Measurements from ENCODE around the gene LRRC25.

Gene LRRC25

GRCh38 chr19:18433015-18433691 lies 35.7 kb upstream of the LRRC25 start:
- Histone ChIP-seq H3K23ac (ENCODE audit: low read length) (peak overlapping the region; percentile 67), H3K27ac (ENCODE audit: low read depth, low read length) (peak overlapping the region; percentile 45), H4K5ac (ENCODE audit: low read length) (no peak overlapping the region), H3K4me1 (ENCODE audit: control insufficient read depth, low read depth, low read length) (peaks cover 3% of the 10 kb centered on the region), H3K4me3 (ENCODE audit: low read length) (peak overlapping the region; percentile 13), H2AK5ac (ENCODE audit: low read length) (no peak overlapping the region), H3K9ac (ENCODE audit: low read length) (peak overlapping the region; percentile 72), H3K36me3 (ENCODE audit: control insufficient read depth, insufficient read depth, low read length) (peaks cover 4% of the 10 kb centered on the region), H2BK120ac (ENCODE audit: low read depth, low read length) (no peak overlapping the region), H3K4ac (ENCODE audit: low read depth, low read length) (peak overlapping the region; percentile 92), H4K8ac (ENCODE audit: low read depth, low read length) (no peak overlapping the region), H3K4me2 (ENCODE audit: low read length) (peak overlapping the region; percentile 42), H3K27me3 (ENCODE audit: insufficient read depth, low read length, poor library complexity) (no peaks in the 10 kb centered on the region), H2BK5ac (ENCODE audit: low read length) (peak overlapping the region; percentile 17), H3K79me2 (ENCODE audit: control insufficient read depth, insufficient read depth, low read length) (no peaks in the 10 kb centered on the region), H3K56ac (ENCODE audit: low read length) (peak overlapping the region; percentile 89), H3K18ac (ENCODE audit: low read length) (peak overlapping the region; percentile 91), H3K79me1 (ENCODE audit: low read length) (no peaks in the 10 kb centered on the region), H2BK15ac (replicated peaks; ENCODE audit: low read depth) (no peak overlapping the region)
- DNase-seq, result peak; percentile 56
- WGBS (ENCODE audit: extremely low coverage, insufficient coverage, low lambda C conversion rate), result no CpG with 5 or more reads among the region's 59 CpGs

- no peak overlapping the region for H4K5ac ChIP-seq (ENCODE audit: low read length)
- H3K79me2 ChIP-seq (ENCODE audit: control insufficient read depth, insufficient read depth, low read length), result no peaks in the 10 kb centered on the region
- no peak overlapping the region for H2BK5ac ChIP-seq (ENCODE audit: low read length)
- no peak overlapping the region for H2BK15ac ChIP-seq (replicated peaks; ENCODE audit: low read depth)
- no peak overlapping the region for H3K27ac ChIP-seq (ENCODE audit: low read depth, low read length)
- H3K4me1 ChIP-seq (ENCODE audit: control insufficient read depth, low read depth, low read length), result peaks cover 2% of the 10 kb centered on the region
- H3K4me2 ChIP-seq (ENCODE audit: low read length), result peak overlapping the region; percentile 42
- peak overlapping the region; percentile 91 for H3K18ac ChIP-seq (ENCODE audit: low read length)
- peak overlapping the region; percentile 72 for H3K9ac ChIP-seq (ENCODE audit: low read length)
- peak overlapping the region; percentile 89 for H3K56ac ChIP-seq (ENCODE audit: low read length)
- no peak overlapping the region for H4K8ac ChIP-seq (ENCODE audit: low read depth, low read length)
- peaks cover 4% of the 10 kb centered on the region for H3K36me3 ChIP-seq (ENCODE audit: control insufficient read depth, insufficient read depth, low read length)
- H3K23ac ChIP-seq (ENCODE audit: low read length), result peak overlapping the region; percentile 67
- H3K4ac ChIP-seq (ENCODE audit: low read depth, low read length), result peak overlapping the region; percentile 4
- DNase-seq, result no peak
- H3K4me3 ChIP-seq (ENCODE audit: low read length), result no peak overlapping the region
- H3K79me1 ChIP-seq (ENCODE audit: low read length), result no peaks in the 10 kb centered on the region
- H2BK120ac ChIP-seq (ENCODE audit: low read depth, low read length), result no peak overlapping the region
- H2AK5ac ChIP-seq (ENCODE audit: low read length), result no peak overlapping the region
- WGBS (ENCODE audit: extremely low coverage, insufficient coverage, low lambda C conversion rate), result no CpG with 5 or more reads among the region's 13 CpGs
- no peaks in the 10 kb centered on the region for H3K27me3 ChIP-seq (ENCODE audit: insufficient read depth, low read length, poor library complexity)
Measured at GRCh38 chr19:18432275-18433014, 35.0 kb upstream of the LRRC25 start.

GRCh38 chr19:18431351-18432197 lies 34.2 kb upstream of the LRRC25 start:
- H3K23ac ChIP-seq (ENCODE audit: low read length), result no peak overlapping the region
- no peaks in the 10 kb centered on the region for H3K27me3 ChIP-seq (ENCODE audit: insufficient read depth, low read length, poor library complexity)
- H4K5ac ChIP-seq (ENCODE audit: low read length), result no peak overlapping the region
- DNase-seq, result no peak
- no peak overlapping the region for H3K4me3 ChIP-seq (ENCODE audit: low read length)
- peaks cover 2% of the 10 kb centered on the region for H3K4me1 ChIP-seq (ENCODE audit: control insufficient read depth, low read depth, low read length)
- no CpG with 5 or more reads among the region's 34 CpGs for WGBS (ENCODE audit: extremely low coverage, insufficient coverage, low lambda C conversion rate)
- H3K18ac ChIP-seq (ENCODE audit: low read length), result no peak overlapping the region
- no peak overlapping the region for H3K27ac ChIP-seq (ENCODE audit: low read depth, low read length)
- no peak overlapping the region for H2BK15ac ChIP-seq (replicated peaks; ENCODE audit: low read depth)
- H3K79me2 ChIP-seq (ENCODE audit: control insufficient read depth, insufficient read depth, low read length), result no peaks in the 10 kb centered on the region
- H2AK5ac ChIP-seq (ENCODE audit: low read length), result no peak overlapping the region
- no peak overlapping the region for H2BK120ac ChIP-seq (ENCODE audit: low read depth, low read length)
- H3K36me3 ChIP-seq (ENCODE audit: control insufficient read depth, insufficient read depth, low read length), result peaks cover 4% of the 10 kb centered on the region
- no peaks in the 10 kb centered on the region for H3K79me1 ChIP-seq (ENCODE audit: low read length)
- no peak overlapping the region for H2BK5ac ChIP-seq (ENCODE audit: low read length)
- no peak overlapping the region for H3K4me2 ChIP-seq (ENCODE audit: low read length)
- peak overlapping the region; percentile 49 for H3K56ac ChIP-seq (ENCODE audit: low read length)
- H4K8ac ChIP-seq (ENCODE audit: low read depth, low read length), result no peak overlapping the region
- H3K4ac ChIP-seq (ENCODE audit: low read depth, low read length), result no peak overlapping the region
- no peak overlapping the region for H3K9ac ChIP-seq (ENCODE audit: low read length)

GRCh38 chr19:18430417-18431144 lies 33.2 kb upstream of the LRRC25 start:
- peaks cover 2% of the 10 kb centered on the region for H3K4me1 ChIP-seq (ENCODE audit: control insufficient read depth, low read depth, low read length)
- no peak overlapping the region for H2BK120ac ChIP-seq (ENCODE audit: low read depth, low read length)
- no peak overlapping the region for H2BK15ac ChIP-seq (replicated peaks; ENCODE audit: low read depth)
- H3K79me1 ChIP-seq (ENCODE audit: low read length), result no peaks in the 10 kb centered on the region
- no peak overlapping the region for H3K23ac ChIP-seq (ENCODE audit: low read length)
- DNase-seq, result no peak
- H3K27me3 ChIP-seq (ENCODE audit: insufficient read depth, low read length, poor library complexity), result no peaks in the 10 kb centered on the region
- no peak overlapping the region for H3K4me2 ChIP-seq (ENCODE audit: low read length)
- no CpG with 5 or more reads among the region's 21 CpGs for WGBS (ENCODE audit: extremely low coverage, insufficient coverage, low lambda C conversion rate)
- no peak overlapping the region for H4K8ac ChIP-seq (ENCODE audit: low read depth, low read length)
- no peak overlapping the region for H3K4me3 ChIP-seq (ENCODE audit: low read length)
- H4K5ac ChIP-seq (ENCODE audit: low read length), result no peak overlapping the region
- no peak overlapping the region for H3K4ac ChIP-seq (ENCODE audit: low read depth, low read length)
- H3K9ac ChIP-seq (ENCODE audit: low read length), result no peak overlapping the region
- no peaks in the 10 kb centered on the region for H3K36me3 ChIP-seq (ENCODE audit: control insufficient read depth, insufficient read depth, low read length)
- H2BK5ac ChIP-seq (ENCODE audit: low read length), result no peak overlapping the region
- H3K18ac ChIP-seq (ENCODE audit: low read length), result no peak overlapping the region
- H2AK5ac ChIP-seq (ENCODE audit: low read length), result no peak overlapping the region
- H3K27ac ChIP-seq (ENCODE audit: low read depth, low read length), result no peak overlapping the region
- no peak overlapping the region for H3K56ac ChIP-seq (ENCODE audit: low read length)
- H3K79me2 ChIP-seq (ENCODE audit: control insufficient read depth, insufficient read depth, low read length), result no peaks in the 10 kb centered on the region

GRCh38 chr19:18429717-18430416 lies 32.4 kb upstream of the LRRC25 start:
- H2BK15ac ChIP-seq (replicated peaks; ENCODE audit: low read depth), result no peak overlapping the region
- H3K79me2 ChIP-seq (ENCODE audit: control insufficient read depth, insufficient read depth, low read length), result no peaks in the 10 kb centered on the region
- no peaks in the 10 kb centered on the region for H3K36me3 ChIP-seq (ENCODE audit: control insufficient read depth, insufficient read depth, low read length)
- no peak overlapping the region for H2BK120ac ChIP-seq (ENCODE audit: low read depth, low read length)
- H3K4ac ChIP-seq (ENCODE audit: low read depth, low read length), result peak overlapping the region; percentile 5
- H3K79me1 ChIP-seq (ENCODE audit: low read length), result no peaks in the 10 kb centered on the region
- peak; percentile 51 for DNase-seq
- WGBS (ENCODE audit: extremely low coverage, insufficient coverage, low lambda C conversion rate), result no CpG with 5 or more reads among the region's 13 CpGs
- H3K18ac ChIP-seq (ENCODE audit: low read length), result peak overlapping the region; percentile 22
- H2BK5ac ChIP-seq (ENCODE audit: low read length), result no peak overlapping the region
- no peak overlapping the region for H4K8ac ChIP-seq (ENCODE audit: low read depth, low read length)
- H3K56ac ChIP-seq (ENCODE audit: low read length), result peak overlapping the region; percentile 85
- H2AK5ac ChIP-seq (ENCODE audit: low read length), result no peak overlapping the region
- no peak overlapping the region for H3K4me3 ChIP-seq (ENCODE audit: low read length)
- H3K9ac ChIP-seq (ENCODE audit: low read length), result peak overlapping the region; percentile 69
- peaks cover 2% of the 10 kb centered on the region for H3K4me1 ChIP-seq (ENCODE audit: control insufficient read depth, low read depth, low read length)
- no peaks in the 10 kb centered on the region for H3K27me3 ChIP-seq (ENCODE audit: insufficient read depth, low read length, poor library complexity)
- H3K23ac ChIP-seq (ENCODE audit: low read length), result no peak overlapping the region
- H3K4me2 ChIP-seq (ENCODE audit: low read length), result peak overlapping the region; percentile 36
- no peak overlapping the region for H4K5ac ChIP-seq (ENCODE audit: low read length)
- peak overlapping the region; percentile 73 for H3K27ac ChIP-seq (ENCODE audit: low read depth, low read length)
